Kidney glomerular epithelial cell (primary cell): ENCODE results near the gene PTMA.

ENCODE experiments used
- DNase-seq: peaks from one replicate; lab custom pipeline; 2025; lab: John Stamatoyannopoulos, UW

The PTMA gene

DNA sequence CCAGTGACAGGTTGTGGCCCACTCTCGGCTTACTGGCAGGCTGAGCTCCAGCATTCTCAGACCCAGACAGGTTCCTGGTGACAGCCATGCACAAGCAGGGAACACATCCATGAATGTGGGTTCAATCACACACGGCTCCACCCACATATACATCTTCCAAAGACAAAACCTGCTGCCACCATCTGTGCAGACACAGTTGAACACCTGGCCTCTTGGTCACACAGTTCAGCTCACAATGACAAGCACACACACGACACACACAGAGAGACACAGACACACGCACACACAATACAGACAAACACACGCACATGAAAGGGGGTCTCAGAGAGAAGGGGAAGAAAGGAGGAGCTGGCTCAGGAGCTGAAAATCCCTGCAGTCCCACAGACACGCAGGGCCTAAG lies 32.1 kb upstream of the PTMA start:
- no peak for DNase-seq

DNA sequence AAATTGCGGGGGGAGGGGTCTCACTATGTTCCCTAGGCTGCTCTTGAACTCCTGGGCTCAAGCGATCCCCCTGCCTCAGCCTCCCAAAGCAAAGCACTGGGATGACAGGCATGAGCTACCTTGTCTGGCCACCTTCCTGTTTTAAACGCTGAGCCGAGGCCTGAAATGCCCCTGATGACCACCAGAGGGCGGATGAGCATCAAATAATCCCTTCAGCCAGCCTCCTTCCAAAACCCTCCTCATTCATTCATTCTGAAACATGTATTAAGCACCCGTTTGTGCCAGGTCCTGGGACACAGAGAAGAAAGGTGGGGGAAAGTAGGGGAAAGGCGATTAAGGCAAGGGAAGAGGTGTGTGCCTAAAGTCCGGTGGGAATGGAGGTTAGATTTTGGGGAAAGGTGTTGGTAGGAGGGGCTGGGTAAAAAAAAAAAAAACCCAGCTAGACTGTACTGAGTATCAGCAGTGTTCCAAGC lies 30.7 kb upstream of the PTMA start:
- DNase-seq, result peak; percentile 84

DNA sequence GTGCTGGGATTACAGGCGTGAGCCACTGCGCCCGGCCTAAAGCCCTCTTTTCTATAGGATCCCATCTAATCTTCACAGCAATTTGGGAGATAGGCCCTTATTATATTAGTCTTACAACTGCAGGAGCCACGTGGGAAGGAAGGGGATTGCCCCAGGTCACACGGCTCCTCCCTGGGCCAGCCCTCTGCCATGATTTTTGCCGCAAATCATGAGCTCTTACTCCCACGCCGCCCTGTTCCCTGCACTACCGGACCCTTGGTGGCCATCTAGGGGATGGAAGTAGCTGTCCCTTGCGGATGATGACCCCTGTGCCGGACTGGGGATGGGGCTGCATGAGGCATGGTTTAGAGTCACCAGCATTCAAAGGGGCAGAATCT lies 28.4 kb upstream of the PTMA start:
- DNase-seq, result no peak

DNA sequence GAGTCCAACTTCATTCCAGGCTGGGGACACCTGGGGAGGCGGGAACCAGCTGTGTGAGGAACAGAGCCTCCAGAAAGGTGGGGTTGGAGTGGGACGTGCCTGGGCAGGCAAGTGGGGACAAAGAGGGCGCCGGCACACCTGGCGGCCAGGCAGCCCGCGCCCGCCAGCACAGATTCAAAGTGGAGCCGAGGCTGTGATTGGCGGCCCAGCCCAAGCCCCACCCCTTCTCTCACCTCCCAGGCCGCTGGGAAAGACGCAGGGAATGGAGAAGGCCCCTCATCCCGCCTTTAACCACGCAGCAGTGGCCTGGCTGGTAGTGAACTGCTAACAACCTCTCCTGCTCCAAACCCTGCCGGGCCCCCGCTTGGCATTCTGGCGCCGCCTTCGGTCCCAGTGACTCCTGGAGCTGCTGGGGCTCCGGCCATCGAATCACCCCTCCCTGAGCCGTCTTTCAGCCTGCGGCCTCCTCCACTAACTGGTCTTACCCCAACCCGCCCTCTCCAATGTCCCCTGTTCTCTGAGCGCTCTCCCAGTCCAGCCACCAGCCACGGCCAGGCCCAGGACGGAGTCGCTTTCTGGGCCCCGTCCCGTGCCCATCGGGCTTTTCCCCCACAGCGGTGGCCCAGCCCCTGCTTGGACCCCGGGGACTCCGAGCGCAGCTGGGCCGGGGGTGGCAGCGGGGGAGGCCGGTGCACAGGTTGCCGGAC lies 27.9 kb upstream of the PTMA start:
- no peak for DNase-seq

DNA sequence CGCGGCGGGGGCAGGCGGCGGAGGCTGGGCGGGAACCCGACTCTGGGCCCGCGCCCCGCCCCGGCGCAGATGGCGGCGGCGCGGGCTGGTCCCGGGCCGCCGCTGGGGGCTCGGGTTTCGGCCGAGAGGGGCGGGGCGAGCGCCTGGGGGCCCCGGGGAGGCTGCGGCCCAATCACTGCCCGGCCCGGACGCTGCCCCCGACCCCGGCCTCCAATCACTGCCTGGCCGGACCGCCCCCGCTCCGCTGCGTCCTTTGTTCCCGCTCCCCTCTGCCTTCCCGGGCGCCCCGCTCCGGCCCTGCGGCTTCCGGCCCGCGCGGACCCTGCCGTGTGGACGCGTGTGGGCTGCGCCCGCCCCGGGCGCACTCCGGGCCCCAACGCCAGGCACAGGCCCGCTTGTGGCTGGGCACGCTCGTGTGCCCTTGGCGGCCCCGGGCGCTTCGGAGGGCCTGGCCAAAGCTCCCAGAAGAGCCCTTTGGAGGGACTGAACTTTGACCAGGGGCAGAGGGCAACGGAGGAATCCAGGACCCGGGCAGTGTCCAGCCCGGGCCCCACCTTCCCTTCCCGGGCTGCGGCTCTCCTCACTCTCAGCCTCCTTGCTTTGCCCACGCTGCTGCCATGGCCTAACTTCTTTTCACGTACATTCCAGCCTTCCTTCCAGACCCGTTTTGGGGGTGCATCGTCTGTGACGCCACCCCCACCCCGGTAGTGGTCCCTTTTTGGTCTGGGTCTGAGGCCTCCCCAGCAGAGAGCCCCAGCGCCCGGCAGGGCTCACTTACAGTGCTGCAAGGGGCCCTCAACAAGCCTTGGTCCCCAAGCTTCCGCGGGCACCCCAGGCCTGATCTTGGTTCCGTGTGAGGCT lies 27.1 kb upstream of the PTMA start:
- peak; percentile 33 for DNase-seq

DNA sequence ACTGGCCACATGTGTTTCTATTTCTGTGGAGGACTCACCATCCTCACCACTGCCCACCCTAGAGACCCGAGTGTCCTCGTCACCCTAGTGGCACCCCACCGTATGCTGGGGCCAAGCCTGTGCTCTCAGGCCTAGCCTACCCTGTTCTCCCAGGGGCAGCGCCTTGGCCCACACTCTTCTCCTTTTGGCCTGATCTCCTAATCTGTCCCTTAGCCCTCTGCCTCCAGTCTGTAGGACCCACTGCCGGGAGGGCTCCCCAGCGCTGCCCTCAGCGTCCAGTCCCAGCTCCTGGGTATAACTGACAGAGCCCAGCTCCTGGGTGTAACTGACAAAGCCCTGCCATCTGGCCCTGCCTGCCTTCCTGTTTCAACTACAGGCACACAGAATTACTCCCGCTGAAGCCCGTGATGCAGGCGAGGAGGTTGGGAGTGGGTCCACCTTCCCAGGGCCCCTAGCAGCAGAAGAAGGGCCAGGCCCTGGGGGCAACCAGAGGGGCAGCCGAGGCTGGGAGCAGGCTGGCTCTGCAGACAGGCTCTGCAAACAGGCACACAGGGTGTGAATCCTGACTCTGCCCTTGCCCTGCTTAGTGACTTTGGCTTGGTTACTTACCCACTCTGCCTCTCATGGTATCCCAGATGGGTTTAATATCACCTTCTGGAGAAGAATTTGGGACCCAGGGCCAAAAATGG lies 25.6 kb upstream of the PTMA start:
- DNase-seq, result no peak

DNA sequence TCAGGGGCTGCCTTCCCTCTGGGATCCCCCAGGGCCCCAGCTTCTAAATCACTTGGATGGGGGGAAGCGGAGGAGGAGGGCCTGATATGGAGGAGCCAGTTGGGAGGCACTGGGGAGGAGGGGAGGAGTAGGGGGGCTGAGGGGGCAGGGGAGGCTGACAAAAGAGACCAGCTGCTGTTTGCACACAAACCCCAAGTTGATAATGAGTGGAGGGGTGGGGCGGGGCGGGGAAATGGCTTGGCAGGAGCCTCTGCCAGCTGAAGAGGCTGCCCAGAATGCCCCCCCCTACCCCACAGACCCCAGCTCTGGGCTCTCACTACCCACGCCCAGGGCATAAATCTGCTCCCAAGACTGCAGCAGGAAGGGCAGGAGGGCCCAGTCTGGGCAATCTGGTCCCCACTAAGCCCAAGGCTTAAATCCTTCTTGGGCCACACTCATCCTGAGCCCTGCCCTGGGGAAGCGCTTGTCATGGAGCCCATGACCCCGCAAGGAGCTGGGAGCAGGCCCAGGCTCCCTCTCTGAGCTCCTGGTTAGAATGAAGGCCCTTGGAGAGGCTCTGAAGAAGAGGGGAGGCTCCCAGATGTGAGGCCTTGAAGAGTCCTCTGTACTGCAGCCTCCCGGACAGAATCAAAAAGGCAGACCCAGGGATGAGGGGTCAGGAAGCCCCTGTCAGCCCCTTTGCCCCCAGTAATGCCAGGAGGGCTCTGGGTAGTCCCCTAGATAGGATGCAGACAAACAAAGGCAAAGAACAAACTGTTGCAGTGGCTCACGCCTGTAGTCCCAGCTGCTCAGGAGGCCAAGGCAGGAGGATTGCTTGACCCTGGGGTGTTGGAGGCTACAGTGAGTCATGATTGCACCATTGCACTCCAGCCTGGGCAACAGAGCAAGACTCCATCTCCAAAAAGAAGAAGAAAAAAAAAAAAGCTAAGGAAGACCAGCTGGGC lies 24.8 kb upstream of the PTMA start:
- no peak for DNase-seq

DNA sequence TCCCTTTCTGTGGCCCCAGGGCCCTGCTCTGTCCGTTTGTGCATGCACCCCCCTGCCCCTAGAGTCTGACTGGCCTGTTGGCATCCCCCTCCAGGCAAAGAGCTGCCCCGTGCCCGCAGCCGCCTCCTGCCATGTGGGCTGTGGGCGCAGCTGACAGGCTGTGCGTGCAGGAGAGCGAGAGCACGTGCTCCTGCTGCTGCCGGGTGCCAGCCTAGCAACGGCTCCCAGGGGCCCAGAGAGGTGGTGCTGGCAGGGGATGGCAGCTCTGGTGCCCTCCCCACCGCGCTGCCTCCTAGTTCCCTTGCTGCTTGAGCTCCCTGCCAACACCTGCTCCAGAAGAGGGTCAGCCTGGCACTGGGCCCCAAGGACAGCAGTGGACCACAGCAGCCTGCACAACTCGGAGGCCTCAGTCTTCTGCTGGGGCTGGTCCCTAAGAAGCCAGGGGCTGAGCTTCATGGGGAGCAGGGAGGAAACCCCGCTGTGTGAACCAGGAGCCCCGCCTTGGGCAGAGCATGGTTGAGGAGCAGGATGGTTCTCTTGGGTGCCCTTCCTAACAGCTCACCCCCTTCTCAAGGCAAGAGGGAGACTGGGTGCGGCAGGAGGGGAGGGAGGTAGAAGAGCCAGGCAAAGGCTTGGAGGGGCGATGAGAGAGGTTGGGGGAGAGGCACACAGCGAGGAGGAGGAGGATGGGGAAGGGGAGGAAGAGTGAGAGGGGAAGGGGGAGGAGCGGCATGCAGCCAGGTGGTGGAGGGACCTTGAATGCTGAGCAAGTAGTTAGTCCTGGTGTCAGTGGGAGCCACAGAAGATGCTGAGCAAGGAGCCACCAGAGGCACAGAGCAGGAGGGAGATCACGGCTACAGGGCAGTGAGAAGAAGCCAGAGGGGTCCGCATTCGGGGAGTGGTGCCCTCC lies 23.8 kb upstream of the PTMA start:
- no peak for DNase-seq

DNA sequence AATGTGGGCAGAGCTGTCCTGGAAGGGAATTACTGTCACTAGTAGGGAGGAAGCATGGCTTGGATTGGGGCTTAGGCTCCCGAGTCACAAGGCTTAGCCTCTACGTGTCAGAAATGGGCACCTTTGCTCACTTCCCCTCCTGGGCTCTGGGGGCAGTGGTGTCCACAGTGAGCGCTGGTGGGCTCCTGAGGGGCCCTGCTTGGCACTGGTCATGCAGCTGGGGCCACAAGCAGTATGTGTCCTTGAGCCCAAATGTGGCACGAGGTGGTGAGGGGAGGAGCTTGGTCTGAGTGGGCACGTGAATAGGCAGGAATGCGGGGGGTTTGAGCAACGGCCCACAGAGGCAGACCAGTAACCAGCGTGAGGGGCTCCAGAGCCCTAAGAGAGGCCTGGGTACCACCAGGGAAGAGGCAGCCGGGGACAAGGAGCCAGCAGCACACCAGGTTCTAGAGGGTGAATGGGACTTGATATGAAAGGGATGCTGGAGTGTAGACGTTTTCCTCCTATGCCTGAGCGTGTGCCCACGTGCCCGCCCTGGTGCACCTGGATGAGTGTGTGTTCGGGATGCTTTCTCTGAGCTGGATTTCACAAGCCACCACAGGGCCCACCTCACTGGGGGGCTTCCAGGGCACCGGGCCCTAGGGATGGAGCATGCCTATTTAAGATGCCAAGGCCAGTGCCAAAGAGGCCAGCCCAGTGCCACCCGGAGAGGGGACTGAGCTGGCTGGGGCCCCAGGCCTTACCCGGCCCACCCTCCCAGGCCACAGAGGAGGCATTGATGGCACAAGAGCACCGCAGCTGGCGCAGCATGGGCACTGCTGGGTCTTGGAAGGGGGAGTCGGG lies 22.8 kb upstream of the PTMA start:
- DNase-seq, result no peak

DNA sequence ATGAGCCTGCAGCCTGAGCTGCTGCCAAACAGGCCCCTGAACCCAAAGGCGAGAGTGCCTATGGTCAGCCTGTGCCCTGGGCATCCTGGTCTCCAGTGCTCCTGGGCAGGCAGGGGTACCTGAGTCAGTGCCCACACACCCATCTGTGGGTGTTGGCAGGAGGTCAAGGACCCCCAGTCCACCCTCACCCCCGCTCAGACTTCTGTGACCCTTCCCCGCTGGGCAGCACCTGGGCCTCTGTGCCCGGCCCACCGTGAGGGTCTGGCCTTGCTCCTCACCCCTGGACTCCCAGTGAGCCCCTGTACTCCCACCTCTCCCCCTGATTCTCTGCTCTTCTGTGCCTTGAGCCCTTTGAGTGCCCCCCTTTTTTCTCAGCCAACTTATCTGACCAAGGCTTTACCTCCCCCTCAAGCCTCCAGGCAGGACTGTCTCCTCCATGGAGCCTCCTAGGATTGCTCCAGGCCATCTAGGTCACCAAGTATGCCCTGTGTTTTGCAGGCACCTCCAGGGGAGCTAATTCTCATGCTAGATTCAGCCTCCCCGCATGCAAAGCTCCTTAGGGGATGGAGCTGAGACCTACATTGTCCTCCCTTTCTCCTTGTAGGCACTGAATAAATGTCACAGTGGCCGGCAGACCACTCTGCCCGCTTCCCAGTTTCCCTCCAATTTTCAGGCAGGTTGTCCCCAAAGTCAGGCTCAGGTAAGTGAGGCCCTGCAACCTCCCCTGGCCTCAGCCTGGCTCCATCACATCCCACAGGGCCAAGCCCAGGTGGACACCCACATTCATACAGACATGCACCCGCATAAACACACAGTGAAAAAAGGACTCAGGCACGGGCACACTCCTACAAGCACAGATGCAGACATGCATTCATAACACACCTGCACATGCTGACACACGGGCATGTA lies 21.9 kb upstream of the PTMA start:
- DNase-seq, result no peak

DNA sequence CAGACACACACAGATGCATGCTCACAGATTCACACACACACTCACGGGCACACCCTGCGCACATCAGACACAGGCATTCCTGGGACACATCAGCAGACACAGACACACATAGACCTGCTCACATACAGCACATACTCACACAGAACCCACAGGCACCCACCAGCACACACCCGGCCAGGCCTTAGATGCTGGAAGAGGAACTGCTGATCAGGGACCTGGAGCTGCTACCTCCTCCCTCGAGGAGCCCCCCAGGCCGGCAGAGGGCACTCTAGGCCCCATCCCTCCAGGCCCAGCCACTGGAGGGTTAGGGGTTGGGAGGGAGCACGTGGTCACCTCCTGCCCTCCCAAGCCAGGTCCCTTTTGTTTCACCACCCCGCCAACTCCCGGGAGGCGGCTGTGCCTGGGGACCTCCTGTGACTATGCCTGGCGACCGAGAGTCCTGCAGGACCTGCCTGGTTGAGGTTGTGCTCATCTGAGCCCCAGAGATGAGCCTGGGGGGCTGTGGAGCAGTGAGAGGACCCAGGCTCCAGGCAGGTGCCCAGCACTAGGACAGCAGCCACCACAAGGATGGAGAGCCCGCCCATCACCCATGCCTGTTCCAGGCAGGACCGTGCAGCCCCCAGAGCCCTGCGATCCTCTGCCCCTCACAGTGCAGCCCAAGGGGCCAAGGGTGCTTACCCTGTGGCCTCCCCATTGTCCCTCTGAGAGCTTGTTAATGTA lies 21.0 kb upstream of the PTMA start:
- no peak for DNase-seq

DNA sequence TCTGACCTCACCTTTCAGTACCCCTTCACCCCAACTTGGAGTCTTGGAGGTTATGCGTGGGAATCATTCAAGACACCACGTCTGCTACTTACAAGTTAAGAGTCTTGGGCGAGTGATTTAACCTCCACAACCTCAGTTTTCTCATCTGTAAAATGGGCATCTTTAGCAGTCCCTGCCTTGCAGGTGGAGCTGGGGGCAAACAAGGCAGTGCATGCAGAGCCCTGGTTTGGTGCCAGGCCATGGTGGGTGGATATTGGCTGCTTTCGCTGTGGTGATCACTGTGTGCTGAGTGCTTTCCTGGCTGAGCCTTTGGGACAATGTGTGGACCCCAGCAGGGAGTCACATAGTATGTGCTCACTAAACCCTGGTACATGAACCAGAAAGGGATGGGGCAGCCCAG lies 20.4 kb upstream of the PTMA start:
- no peak for DNase-seq

DNA sequence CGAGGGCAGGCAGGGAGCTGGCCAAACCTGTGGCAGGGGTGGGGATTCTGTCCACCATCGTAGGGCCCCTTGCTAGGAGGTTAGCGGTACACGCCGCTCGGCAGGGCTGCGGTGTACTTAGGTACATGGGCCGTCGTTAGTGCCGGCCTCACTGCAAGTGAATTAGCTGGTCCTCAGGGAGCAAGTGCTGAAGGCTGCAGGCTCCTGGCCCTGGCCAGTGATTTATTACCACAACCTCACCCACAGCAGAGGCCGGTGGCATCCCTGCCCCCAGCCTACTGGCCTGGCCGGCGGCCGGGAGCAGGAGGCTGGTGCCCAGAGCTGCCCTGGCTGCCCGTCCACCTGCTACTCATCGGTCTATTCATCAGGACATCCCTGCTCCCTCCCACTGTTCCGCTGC lies 19.6 kb upstream of the PTMA start:
- DNase-seq, result no peak

DNA sequence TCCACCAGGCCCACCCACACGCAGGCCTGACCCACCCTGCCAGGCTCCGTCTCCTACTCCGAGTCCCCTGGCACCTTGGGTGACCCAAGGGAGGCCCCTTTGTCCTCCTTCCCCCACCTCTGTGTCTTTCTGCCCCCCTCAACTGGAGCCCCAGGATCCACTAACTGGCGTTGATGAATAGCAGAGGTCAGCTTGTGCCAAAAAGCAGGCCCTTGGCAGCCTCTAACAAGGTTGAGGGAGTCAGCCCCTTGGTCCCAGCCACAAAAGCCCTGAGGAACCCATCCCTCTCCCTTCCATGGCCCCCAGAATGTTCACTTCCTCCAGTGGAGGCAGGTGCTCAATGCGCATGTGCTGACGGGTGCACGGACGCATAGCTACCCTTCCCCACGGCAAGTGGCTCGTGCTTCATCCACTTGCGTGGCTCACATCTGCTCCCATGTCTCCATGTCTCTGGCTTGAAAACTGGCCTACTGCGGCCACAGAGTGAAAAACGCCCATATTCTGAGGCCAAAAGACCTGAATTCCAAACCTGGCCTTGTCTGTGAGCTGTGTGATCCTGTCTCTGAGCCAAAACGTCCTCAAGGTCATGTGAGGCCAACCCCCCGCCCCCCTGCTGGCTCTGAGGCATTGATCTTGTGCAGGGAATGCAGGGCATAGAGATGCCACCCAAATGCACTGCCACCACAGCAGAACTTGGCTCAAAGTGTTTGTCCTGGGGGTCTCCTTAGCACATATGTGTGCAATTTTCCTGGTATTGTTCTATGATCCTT lies 19.0 kb upstream of the PTMA start:
- DNase-seq, result no peak

DNA sequence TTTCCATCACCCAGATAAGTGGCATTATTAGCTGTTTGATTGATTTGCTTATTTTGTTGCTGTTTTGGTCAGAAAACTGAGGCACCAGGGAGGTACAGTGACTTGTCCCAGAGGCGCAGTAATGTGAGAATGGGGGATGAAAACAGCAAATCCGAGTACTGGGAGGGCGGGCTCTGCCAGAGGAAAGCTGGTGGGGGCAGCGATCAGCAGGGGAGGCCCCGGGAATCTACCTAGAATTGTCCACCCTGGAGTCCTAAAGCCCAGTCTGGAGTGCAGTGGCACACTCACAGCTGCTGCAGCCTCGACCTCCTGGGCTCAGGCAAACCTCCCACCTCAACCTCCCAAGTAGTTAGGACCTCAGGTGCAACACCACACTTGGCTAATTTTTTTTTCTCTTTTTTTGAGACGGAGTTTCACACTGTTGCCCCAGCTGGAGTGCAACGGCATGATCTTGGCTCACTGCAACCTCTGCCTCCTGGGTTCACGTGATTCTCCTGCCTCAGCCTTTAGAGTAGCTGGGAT lies 17.0 kb upstream of the PTMA start:
- no peak for DNase-seq

DNA sequence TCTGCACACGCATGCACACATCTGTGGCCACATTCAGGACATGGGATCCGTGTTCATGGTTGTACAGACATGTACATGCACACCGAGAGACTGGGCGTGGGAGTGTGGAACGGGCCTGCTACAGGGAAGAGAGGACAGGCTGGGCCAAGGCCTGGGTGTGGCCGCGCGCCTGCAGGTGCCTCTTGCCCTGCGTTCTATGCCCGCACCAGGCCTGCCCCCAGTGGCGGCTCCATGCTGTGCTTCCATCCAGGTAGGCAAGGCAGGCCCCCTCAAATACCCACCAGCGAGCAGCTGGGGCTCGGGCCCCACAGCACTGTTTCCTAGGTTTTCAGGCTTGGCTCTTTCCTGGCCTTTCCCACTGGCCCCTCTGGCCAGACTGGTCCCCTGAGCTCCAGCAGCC lies 15.5 kb upstream of the PTMA start:
- no peak for DNase-seq

DNA sequence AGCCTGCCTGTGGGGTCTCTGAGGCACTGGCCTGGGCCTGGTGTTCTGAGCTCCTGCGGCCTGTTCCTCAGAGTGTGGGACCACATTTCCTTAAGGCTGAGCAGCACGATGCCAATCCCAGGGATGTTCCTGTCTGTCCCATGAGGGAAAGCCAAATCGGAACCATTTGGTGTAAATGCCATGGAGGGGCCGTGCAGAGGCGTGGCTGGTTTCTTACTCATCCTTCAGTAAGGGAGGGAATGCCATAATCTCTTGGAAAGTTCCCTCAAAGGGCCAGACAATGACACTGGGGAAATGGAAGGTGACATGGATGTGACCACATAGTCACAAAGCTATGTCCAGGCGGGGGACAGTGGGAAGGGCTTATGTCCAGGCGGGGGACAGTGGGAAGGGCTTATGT lies 14.4 kb upstream of the PTMA start:
- DNase-seq, result no peak
